GM12891 (cell line): Measurements from ENCODE around the gene CDK11A.
"Not testable (repeated sequence)": the region's sequence is repeated elsewhere in the genome, so short reads cannot be mapped to it uniquely, and the experiment has no call there.

Experiments
- PAX5 ChIP-seq: IDR thresholded peaks from 2 replicates; pipeline ENCODE4 v1.6.1; 2011; ENCODE audit warnings: low read length, moderate library complexity, mild to moderate bottlenecking; ENCODE audit not compliant: insufficient read depth, severe bottlenecking
- POLR2A ChIP-seq: IDR thresholded peaks from 2 replicates; pipeline ENCODE4 v1.6.1; 2011; ENCODE audit warnings: low read depth, low read length, control low read depth

- not testable (repeated sequence) for TF ChIP-seq POLR2A, PAX5
Observed at GRCh38 chr1:1727131-1727651, 3.0 kb upstream of the CDK11A start.
